Measurements from ENCODE around the gene RELN. TPM values are rescaled to one million over a fixed set of nuclear protein-coding genes. Genes with fewer than 3 reads are reported as not detected.

Gene RELN
- total RNA-seq, 1 experiment from 2014 or later: 0.48 TPM

GRCh38 chr7:103649052-103649451, 340.4 kb downstream of the RELN start:
- TF ChIP-seq CTCF (conservative IDR thresholded peaks at IDR 0.05) (no peak), EZH2 (IDR thresholded peaks at IDR 0.05; ENCODE audit: low read depth) (no peak)
- no peak overlapping the region for H3K27ac ChIP-seq
- no peaks in the 10 kb centered on the region for H3K36me3 ChIP-seq (ENCODE audit: low read depth)
- ChIA-PET CTCF (no interaction called here), POLR2A (ENCODE audit: unreplicated experiment) (no interaction called here)
- no peaks in the 10 kb centered on the region for H3K79me2 ChIP-seq (ENCODE audit: low read depth)
- H4K20me1 ChIP-seq (ENCODE audit: insufficient read depth): no peaks in the 10 kb centered on the region
- BruUV-seq (replicated peaks): no TSS peak
- no peak overlapping the region for H3K4me2 ChIP-seq
- H3F3A ChIP-seq (ENCODE audit: insufficient read depth, low read depth): no peaks in the 10 kb centered on the region
- DNase-seq: no peak
- no peaks in the 10 kb centered on the region; the same call in 1 of the 2 replicates for H3K9me2 ChIP-seq (ENCODE audit: insufficient read depth)
- intact Hi-C loops (cut with micrococcal nuclease; ENCODE audit: unreplicated experiment): no loop called here
- H2AFZ ChIP-seq: no peak overlapping the region
- no peaks in the 10 kb centered on the region for H3K4me1 ChIP-seq (replicated peaks; ENCODE audit: insufficient read depth)
- H3K9me3 ChIP-seq (ENCODE audit: insufficient read depth, low read depth): 0 out of 2 replicates have a peak, but pooled peaks cover 5% of the 10 kb centered on the region
- H3K27me3 ChIP-seq (ENCODE audit: insufficient read depth, low read depth): no peaks in the 10 kb centered on the region
- H3K4me3 ChIP-seq: no peak overlapping the region

GRCh38 chr7:103648135-103648534, 341.3 kb downstream of the RELN start:
- H3F3A ChIP-seq (ENCODE audit: insufficient read depth, low read depth): no peaks in the 10 kb centered on the region
- no peaks in the 10 kb centered on the region for H4K20me1 ChIP-seq (ENCODE audit: insufficient read depth)
- intact Hi-C loops (cut with micrococcal nuclease; ENCODE audit: unreplicated experiment): no loop called here
- 0 out of 2 replicates have a peak, but pooled peaks cover 5% of the 10 kb centered on the region for H3K9me3 ChIP-seq (ENCODE audit: insufficient read depth, low read depth)
- no peak overlapping the region for H2AFZ ChIP-seq
- TF ChIP-seq CTCF (conservative IDR thresholded peaks at IDR 0.05): no peak
- no peak for TF ChIP-seq EZH2 (IDR thresholded peaks at IDR 0.05; ENCODE audit: low read depth)
- no peaks in the 10 kb centered on the region for H3K27me3 ChIP-seq (ENCODE audit: insufficient read depth, low read depth)
- H3K9me2 ChIP-seq (ENCODE audit: insufficient read depth): no peaks in the 10 kb centered on the region; the same call in 1 of the 2 replicates
- H3K4me1 ChIP-seq (replicated peaks; ENCODE audit: insufficient read depth): no peaks in the 10 kb centered on the region
- ChIA-PET POLR2A (ENCODE audit: unreplicated experiment) (interaction anchor here (1.0 kb wide), 1 partner anchor 263 kb away, joined by 3 read pairs; no protein-coding TSS in a partner anchor), CTCF (no interaction called here)
- no peak overlapping the region for H3K4me2 ChIP-seq
- H3K4me3 ChIP-seq: no peak overlapping the region
- H3K79me2 ChIP-seq (ENCODE audit: low read depth): no peaks in the 10 kb centered on the region
- no peak overlapping the region for H3K27ac ChIP-seq
- DNase-seq: no peak
- H3K36me3 ChIP-seq (ENCODE audit: low read depth): no peaks in the 10 kb centered on the region
- no TSS peak for BruUV-seq (replicated peaks)

GRCh38 chr7:103644319-103644718, 345.1 kb downstream of the RELN start:
- Histone ChIP-seq H2AFZ (no peak overlapping the region), H3K79me2 (ENCODE audit: low read depth) (no peaks in the 10 kb centered on the region), H3K4me1 (replicated peaks; ENCODE audit: insufficient read depth) (no peaks in the 10 kb centered on the region), H3K4me2 (no peak overlapping the region), H3K27me3 (ENCODE audit: insufficient read depth, low read depth) (no peaks in the 10 kb centered on the region), H3K36me3 (ENCODE audit: low read depth) (no peaks in the 10 kb centered on the region), H3K27ac (no peak overlapping the region), H4K20me1 (ENCODE audit: insufficient read depth) (no peaks in the 10 kb centered on the region), H3K4me3 (no peak overlapping the region), H3K9me3 (ENCODE audit: insufficient read depth, low read depth) (peaks cover 5% of the 10 kb centered on the region; the same call in 1 of the 2 replicates), H3K9me2 (ENCODE audit: insufficient read depth) (no peaks in the 10 kb centered on the region), H3F3A (ENCODE audit: insufficient read depth, low read depth) (no peaks in the 10 kb centered on the region)
- intact Hi-C loops (cut with micrococcal nuclease; ENCODE audit: unreplicated experiment): no loop called here
- CTCF ChIA-PET: interaction anchor here (0.6 kb wide), 1 partner anchor 1274 kb away, joined by 7 read pairs; no protein-coding TSS in a partner anchor
- no TSS peak for BruUV-seq (replicated peaks)
- TF ChIP-seq CTCF (conservative IDR thresholded peaks at IDR 0.05) (no peak), EZH2 (IDR thresholded peaks at IDR 0.05; ENCODE audit: low read depth) (no peak)
- no peak for DNase-seq
- POLR2A ChIA-PET (ENCODE audit: unreplicated experiment): no interaction called here
